Astrocyte (in vitro differentiated cells and primary cell): ENCODE measurements around the gene ARHGAP4.

ENCODE experiments used
- EZH2 ChIP-seq: IDR thresholded peaks from 2 replicates; pipeline ENCODE4 v1.6.1; 2012; ENCODE audit warnings: mild to moderate bottlenecking, low read length, inconsistent platforms; ENCODE audit not compliant: insufficient read depth
- TF ChIP-seq, protein P1 (sequence below): IDR thresholded peaks from 2 replicates; pipeline ENCODE4 v1.5.1; 2011; ENCODE audit warnings: low read depth, mild to moderate bottlenecking, inconsistent platforms, low read length, moderate library complexity; ENCODE audit not compliant: insufficient read depth

GRCh38 chrX:153865321-153865580 lies 60.8 kb downstream of the ARHGAP4 start:
- TF ChIP-seq EZH2, result no peak
- TF ChIP-seq, protein P1, sequence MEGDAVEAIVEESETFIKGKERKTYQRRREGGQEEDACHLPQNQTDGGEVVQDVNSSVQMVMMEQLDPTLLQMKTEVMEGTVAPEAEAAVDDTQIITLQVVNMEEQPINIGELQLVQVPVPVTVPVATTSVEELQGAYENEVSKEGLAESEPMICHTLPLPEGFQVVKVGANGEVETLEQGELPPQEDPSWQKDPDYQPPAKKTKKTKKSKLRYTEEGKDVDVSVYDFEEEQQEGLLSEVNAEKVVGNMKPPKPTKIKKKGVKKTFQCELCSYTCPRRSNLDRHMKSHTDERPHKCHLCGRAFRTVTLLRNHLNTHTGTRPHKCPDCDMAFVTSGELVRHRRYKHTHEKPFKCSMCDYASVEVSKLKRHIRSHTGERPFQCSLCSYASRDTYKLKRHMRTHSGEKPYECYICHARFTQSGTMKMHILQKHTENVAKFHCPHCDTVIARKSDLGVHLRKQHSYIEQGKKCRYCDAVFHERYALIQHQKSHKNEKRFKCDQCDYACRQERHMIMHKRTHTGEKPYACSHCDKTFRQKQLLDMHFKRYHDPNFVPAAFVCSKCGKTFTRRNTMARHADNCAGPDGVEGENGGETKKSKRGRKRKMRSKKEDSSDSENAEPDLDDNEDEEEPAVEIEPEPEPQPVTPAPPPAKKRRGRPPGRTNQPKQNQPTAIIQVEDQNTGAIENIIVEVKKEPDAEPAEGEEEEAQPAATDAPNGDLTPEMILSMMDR, result no peak
